H7 (cell line): ENCODE data around the gene STK11IP. TPM values are rescaled to one million over a fixed set of nuclear protein-coding genes. Genes with fewer than 3 reads are reported as not detected.

Experiments used
- DNase-seq: peaks from one replicate; pipeline ENCODE4 v3.0.0; 2012
- H3K27me3 ChIP-seq: 2 replicates; pipeline ENCODE4 v1.6.0; 2011; ENCODE audit warnings: mild to moderate bottlenecking, low read length; ENCODE audit not compliant: control insufficient read depth, insufficient read depth
- H3K36me3 ChIP-seq: replicated peaks from 2 replicates; pipeline ENCODE4 v1.5.1; 2011; ENCODE audit warnings: low read length; ENCODE audit not compliant: control insufficient read depth, insufficient read depth
- H3K4me3 ChIP-seq: 2 replicates; pipeline ENCODE4 v1.5.1; 2011; ENCODE audit warnings: low read depth, mild to moderate bottlenecking, control low read depth, low read length, moderate library complexity; ENCODE audit not compliant: insufficient read depth
- total RNA-seq: library from RNA; depleted of rRNA; stranded (reverse); fragments of >200 nt; shearing (Covaris generic); gene quantifications from 2 replicates; pipeline ENCODE4 v1.2.3, GENCODE V29; 2014; rRNA removed

The STK11IP gene
- 26.6 and 37.2 TPM in 2 replicates for total RNA-seq

GRCh38 chr2:219597552-219598307 is at the start of gene STK11IP:
Gene STK11IP (plus strand): TSS chr2:219597857. CDS start chr2:219598120, 263 bp downstream.
- H3K27me3 ChIP-seq, result no peaks in the 10 kb centered on the region
- peak; percentile 97 for DNase-seq
- H3K4me3 ChIP-seq, result peak within 1 kb of the TSS; percentile 52
- H3K36me3 ChIP-seq, result peaks cover 2% of the 10 kb centered on the region

GRCh38 chr2:219548990-219549389 is 48.7 kb upstream of the STK11IP start:
- H3K27me3 ChIP-seq, result peaks cover 26% of the 10 kb centered on the region
- no peak for DNase-seq
- H3K4me3 ChIP-seq, result no peak overlapping the region
- peaks cover 3% of the 10 kb centered on the region for H3K36me3 ChIP-seq

- no peak for DNase-seq
- H3K4me3 ChIP-seq, result no peak overlapping the region
- peaks cover 20% of the 10 kb centered on the region for H3K27me3 ChIP-seq
- H3K36me3 ChIP-seq, result peaks cover 3% of the 10 kb centered on the region
Measured at GRCh38 chr2:219549619-219550018, 48.0 kb upstream of the STK11IP start.

GRCh38 chr2:219551441-219552381 is 45.9 kb upstream of the STK11IP start:
- DNase-seq, result peak; percentile 92

GRCh38 chr2:219552382-219553167 is 45.1 kb upstream of the STK11IP start:
- Histone ChIP-seq H3K27me3 (peaks cover 16% of the 10 kb centered on the region), H3K4me3 (peak overlapping the region; percentile 76), H3K36me3 (peaks cover 4% of the 10 kb centered on the region)
- peak; percentile 99 for DNase-seq

More at GRCh38 chr2:219551441-219552381, 45.9 kb upstream of the STK11IP start:
- Histone ChIP-seq H3K36me3 (peaks cover 4% of the 10 kb centered on the region), H3K27me3 (peaks cover 16% of the 10 kb centered on the region), H3K4me3 (peak overlapping the region; percentile 76)

- Histone ChIP-seq H3K36me3 (peaks cover 4% of the 10 kb centered on the region), H3K4me3 (peak overlapping the region; percentile 76), H3K27me3 (peaks cover 16% of the 10 kb centered on the region)
- DNase-seq, result no peak
Measured at GRCh38 chr2:219553168-219553417, 44.6 kb upstream of the STK11IP start.

- Histone ChIP-seq H3K4me3 (no peak overlapping the region), H3K36me3 (peaks cover 4% of the 10 kb centered on the region), H3K27me3 (peaks cover 16% of the 10 kb centered on the region)
- no peak for DNase-seq
Measured at GRCh38 chr2:219553463-219553963, 44.1 kb upstream of the STK11IP start.

GRCh38 chr2:219554350-219554749 is 43.3 kb upstream of the STK11IP start:
- Histone ChIP-seq H3K36me3 (peaks cover 3% of the 10 kb centered on the region), H3K4me3 (no peak overlapping the region), H3K27me3 (peaks cover 16% of the 10 kb centered on the region)
- DNase-seq, result no peak

GRCh38 chr2:219555956-219556355 is 41.7 kb upstream of the STK11IP start:
- DNase-seq, result no peak
- Histone ChIP-seq H3K4me3 (no peak overlapping the region), H3K27me3 (peaks cover 15% of the 10 kb centered on the region), H3K36me3 (peaks cover 1% of the 10 kb centered on the region)

- Histone ChIP-seq H3K4me3 (no peak overlapping the region), H3K36me3 (peaks cover 1% of the 10 kb centered on the region), H3K27me3 (peaks cover 13% of the 10 kb centered on the region)
- no peak for DNase-seq
Measured at GRCh38 chr2:219556413-219556812, 41.2 kb upstream of the STK11IP start.

GRCh38 chr2:219557320-219557719 is 40.3 kb upstream of the STK11IP start:
- Histone ChIP-seq H3K4me3 (no peak overlapping the region), H3K27me3 (peaks cover 10% of the 10 kb centered on the region), H3K36me3 (peaks cover 1% of the 10 kb centered on the region)
- DNase-seq, result no peak

- Histone ChIP-seq H3K27me3 (peaks cover 6% of the 10 kb centered on the region), H3K4me3 (no peak overlapping the region)
- no peak for DNase-seq
Measured at GRCh38 chr2:219557791-219558785, 39.6 kb upstream of the STK11IP start.

GRCh38 chr2:219559156-219559915 is 38.3 kb upstream of the STK11IP start:
- Histone ChIP-seq H3K36me3 (peaks cover 10% of the 10 kb centered on the region), H3K4me3 (no peak overlapping the region), H3K27me3 (no peaks in the 10 kb centered on the region)
- DNase-seq, result no peak

More at GRCh38 chr2:219557791-219558785, 39.6 kb upstream of the STK11IP start:
- peaks cover 1% of the 10 kb centered on the region for H3K36me3 ChIP-seq
